ENCODE measurements around the gene FTCDNL1. TPM values are rescaled to one million over a fixed set of nuclear protein-coding genes. Genes with fewer than 3 reads are reported as not detected.

FTCDNL1 gene
- total RNA-seq, 1 experiment from 2014 or later, result 2.0 TPM

DNA sequence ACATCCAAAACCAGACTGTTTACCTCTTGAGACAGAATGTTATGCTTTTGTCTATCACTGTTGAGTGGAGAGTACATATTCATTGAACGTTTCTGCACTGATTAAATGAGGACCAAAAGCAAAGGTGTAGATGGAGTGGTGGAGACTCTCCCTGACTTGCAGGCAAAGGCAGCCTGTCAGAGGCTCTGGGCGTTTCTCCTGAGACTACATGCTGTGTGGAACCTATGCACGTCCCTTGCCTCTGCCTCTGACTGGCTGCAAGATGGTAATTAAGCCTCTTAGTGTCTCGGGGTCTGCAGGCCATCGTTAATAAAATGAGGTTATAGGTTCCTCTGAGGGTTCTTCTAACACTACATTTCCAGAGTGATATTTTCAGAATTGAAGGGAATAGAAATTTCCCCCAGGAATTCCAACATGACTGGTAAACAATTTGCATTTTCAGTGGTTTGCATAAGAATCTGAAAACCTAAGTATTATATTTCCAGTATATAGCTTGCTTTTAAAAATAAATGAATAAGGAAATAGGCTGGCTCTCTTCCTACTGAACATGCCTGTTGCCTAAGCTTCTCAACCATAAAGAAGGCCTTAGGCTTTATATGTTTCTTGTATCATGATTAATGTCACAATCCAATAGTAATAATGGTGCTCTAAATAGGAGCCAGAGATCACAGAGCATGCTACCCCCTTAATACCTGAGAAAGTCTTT is 107.4 kb downstream of the FTCDNL1 start:
- no peak overlapping the region for H3K18ac ChIP-seq (ENCODE audit: insufficient read length, low read depth, low read length)
- no peaks in the 10 kb centered on the region for H3K79me2 ChIP-seq (ENCODE audit: insufficient read depth, low read length)
- no peak overlapping the region for H2BK5ac ChIP-seq (ENCODE audit: insufficient read length, low read length)
- Mint-ChIP-seq H3K4me3 (no peak overlapping the region), H3K9me3 (no peaks in the 10 kb centered on the region), H3K36me3 (ENCODE audit: insufficient read depth in 1 of 3, low read depth in 3 of 3) (no peaks in the 10 kb centered on the region), H3K27me3 (ENCODE audit: low read depth) (no peaks in the 10 kb centered on the region; the same call in 1 of the 2 replicates), H3K4me1 (peaks cover 57 to 61% of the 10 kb centered on the region in 2 experiments), H3K27ac (peak overlapping the region in 1 of 3 experiments; percentile 20; a peak in 1 of 7 replicates)
- no peak overlapping the region for H3K27ac ChIP-seq (ENCODE audit: insufficient read length, low read depth, low read length)
- no peaks in the 10 kb centered on the region for H3K27me3 ChIP-seq (ENCODE audit: insufficient read depth, low read length)
- H3K9me3 ChIP-seq (ENCODE audit: control insufficient read depth, low read depth, low read length), result no peaks in the 10 kb centered on the region
- H4K8ac ChIP-seq (replicated peaks; ENCODE audit: insufficient read length, low read depth, low read length), result no peak overlapping the region
- no peak overlapping the region for H3K23ac ChIP-seq (ENCODE audit: insufficient read length, low read depth, low read length)
- no peak overlapping the region for H3K4me2 ChIP-seq (ENCODE audit: insufficient read depth, insufficient read length, low read length)
- H4K20me1 ChIP-seq (ENCODE audit: control insufficient read depth, insufficient read depth, insufficient read length), result no peaks in the 10 kb centered on the region
- H2BK12ac ChIP-seq (ENCODE audit: insufficient read length, low read depth, low read length), result no peak overlapping the region
- H3K9ac ChIP-seq (ENCODE audit: extremely low read depth, insufficient read length, low read length), result no peak overlapping the region
- no peak overlapping the region for H3T11ph ChIP-seq (ENCODE audit: low read length)
- no peak overlapping the region for H2AK5ac ChIP-seq (ENCODE audit: insufficient read length, low read length)
- H2BK120ac ChIP-seq (ENCODE audit: low read depth, low read length, poor library complexity, severe bottlenecking), result no peak overlapping the region
- H3K79me1 ChIP-seq (ENCODE audit: insufficient read depth, low read depth, low read length, poor library complexity, severe bottlenecking), result no peaks in the 10 kb centered on the region
- H3K4ac ChIP-seq (ENCODE audit: low read depth, low read length), result no peak overlapping the region
- H2AFZ ChIP-seq (ENCODE audit: low read length), result no peak overlapping the region
- H4K5ac ChIP-seq (ENCODE audit: insufficient read length, low read depth, low read length), result no peak overlapping the region
- H2BK15ac ChIP-seq (ENCODE audit: low read depth, low read length), result no peak overlapping the region
- no peak overlapping the region for H3K56ac ChIP-seq (ENCODE audit: insufficient read length, low read depth, low read length)
- no CpG with 5 or more reads among the region's 5 CpGs for WGBS (ENCODE audit: extremely low coverage, insufficient read length, low lambda C conversion rate)
- peaks cover 4% of the 10 kb centered on the region; the same call in 1 of the 2 replicates for H3K4me1 ChIP-seq (ENCODE audit: insufficient read depth, low read length)
- no peak for DNase-seq
- TF ChIP-seq, protein P1, sequence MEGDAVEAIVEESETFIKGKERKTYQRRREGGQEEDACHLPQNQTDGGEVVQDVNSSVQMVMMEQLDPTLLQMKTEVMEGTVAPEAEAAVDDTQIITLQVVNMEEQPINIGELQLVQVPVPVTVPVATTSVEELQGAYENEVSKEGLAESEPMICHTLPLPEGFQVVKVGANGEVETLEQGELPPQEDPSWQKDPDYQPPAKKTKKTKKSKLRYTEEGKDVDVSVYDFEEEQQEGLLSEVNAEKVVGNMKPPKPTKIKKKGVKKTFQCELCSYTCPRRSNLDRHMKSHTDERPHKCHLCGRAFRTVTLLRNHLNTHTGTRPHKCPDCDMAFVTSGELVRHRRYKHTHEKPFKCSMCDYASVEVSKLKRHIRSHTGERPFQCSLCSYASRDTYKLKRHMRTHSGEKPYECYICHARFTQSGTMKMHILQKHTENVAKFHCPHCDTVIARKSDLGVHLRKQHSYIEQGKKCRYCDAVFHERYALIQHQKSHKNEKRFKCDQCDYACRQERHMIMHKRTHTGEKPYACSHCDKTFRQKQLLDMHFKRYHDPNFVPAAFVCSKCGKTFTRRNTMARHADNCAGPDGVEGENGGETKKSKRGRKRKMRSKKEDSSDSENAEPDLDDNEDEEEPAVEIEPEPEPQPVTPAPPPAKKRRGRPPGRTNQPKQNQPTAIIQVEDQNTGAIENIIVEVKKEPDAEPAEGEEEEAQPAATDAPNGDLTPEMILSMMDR (conservative IDR thresholded peaks at IDR 0.05), result no peak
- no peak overlapping the region for H2BK20ac ChIP-seq (ENCODE audit: low read depth, low read length, poor library complexity, severe bottlenecking)
- H4K91ac ChIP-seq (ENCODE audit: insufficient read length, low read depth, low read length), result no peak overlapping the region
- H3K23me2 ChIP-seq (ENCODE audit: insufficient read length, low read depth, low read length, poor library complexity, severe bottlenecking), result no peaks in the 10 kb centered on the region
- no peak overlapping the region for H3K14ac ChIP-seq (ENCODE audit: insufficient read depth, low read length)

Measured in H9 (cell line).